ENCODE data around the gene MCOLN2.

MCOLN2 gene

DNA sequence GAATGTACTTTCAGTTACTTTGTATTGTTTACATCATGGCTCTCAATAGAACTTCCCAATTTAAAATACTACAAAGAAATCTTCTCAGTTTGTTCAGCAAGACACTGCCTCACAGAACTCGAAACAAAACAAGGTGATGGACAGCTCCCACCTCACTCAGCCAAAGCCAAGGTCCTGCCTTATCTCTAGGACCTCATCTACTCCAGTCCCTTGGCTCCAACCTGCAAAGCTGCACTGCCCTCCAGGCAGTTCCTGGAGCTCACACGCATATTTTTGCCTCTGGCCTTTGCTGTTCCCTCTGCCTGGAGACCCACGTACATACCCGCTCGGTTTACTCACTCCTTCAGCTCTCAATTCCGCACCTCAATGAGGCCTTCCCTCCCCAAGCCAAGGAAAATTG is 40.3 kb downstream of the MCOLN2 start:
- TF ChIP-seq, protein P1, sequence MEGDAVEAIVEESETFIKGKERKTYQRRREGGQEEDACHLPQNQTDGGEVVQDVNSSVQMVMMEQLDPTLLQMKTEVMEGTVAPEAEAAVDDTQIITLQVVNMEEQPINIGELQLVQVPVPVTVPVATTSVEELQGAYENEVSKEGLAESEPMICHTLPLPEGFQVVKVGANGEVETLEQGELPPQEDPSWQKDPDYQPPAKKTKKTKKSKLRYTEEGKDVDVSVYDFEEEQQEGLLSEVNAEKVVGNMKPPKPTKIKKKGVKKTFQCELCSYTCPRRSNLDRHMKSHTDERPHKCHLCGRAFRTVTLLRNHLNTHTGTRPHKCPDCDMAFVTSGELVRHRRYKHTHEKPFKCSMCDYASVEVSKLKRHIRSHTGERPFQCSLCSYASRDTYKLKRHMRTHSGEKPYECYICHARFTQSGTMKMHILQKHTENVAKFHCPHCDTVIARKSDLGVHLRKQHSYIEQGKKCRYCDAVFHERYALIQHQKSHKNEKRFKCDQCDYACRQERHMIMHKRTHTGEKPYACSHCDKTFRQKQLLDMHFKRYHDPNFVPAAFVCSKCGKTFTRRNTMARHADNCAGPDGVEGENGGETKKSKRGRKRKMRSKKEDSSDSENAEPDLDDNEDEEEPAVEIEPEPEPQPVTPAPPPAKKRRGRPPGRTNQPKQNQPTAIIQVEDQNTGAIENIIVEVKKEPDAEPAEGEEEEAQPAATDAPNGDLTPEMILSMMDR (IDR thresholded peaks at IDR 0.05; ENCODE audit: low read depth, low read length), result no peak
- H3K36me3 ChIP-seq, result no peaks in the 10 kb centered on the region
- no peak overlapping the region for H3K4me3 ChIP-seq (ENCODE audit: low read depth, low read length)
- no peaks in the 10 kb centered on the region for H3K27me3 ChIP-seq (ENCODE audit: insufficient read depth, low read depth, severe bottlenecking)
- no peak overlapping the region for H3K27ac ChIP-seq
- DNase-seq, result no peak
- no peaks in the 10 kb centered on the region for H3K9me3 ChIP-seq (ENCODE audit: severe bottlenecking)

DNA sequence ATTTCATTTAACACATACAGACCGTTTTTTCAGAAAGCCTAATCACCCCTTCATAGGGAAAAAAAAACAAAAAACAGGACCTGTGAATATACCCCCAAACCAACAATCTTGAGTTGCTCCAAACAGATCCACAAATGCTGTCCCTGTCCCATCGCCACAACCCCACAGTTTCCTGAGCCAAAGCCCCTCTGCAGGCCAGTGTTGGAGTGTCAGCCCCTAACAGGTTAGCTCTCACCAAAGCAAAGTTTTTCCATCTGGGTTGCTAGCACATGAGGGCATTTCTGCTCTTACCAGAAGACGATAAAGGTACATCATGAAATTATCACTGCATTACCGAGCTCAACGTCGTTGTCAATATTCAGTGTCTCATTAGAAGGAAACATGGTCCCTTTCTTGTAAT is 40.8 kb downstream of the MCOLN2 start:
- Histone ChIP-seq H3K4me3 (ENCODE audit: low read depth, low read length) (no peak overlapping the region), H3K27me3 (ENCODE audit: insufficient read depth, low read depth, severe bottlenecking) (no peaks in the 10 kb centered on the region), H3K9me3 (ENCODE audit: severe bottlenecking) (no peaks in the 10 kb centered on the region), H3K27ac (no peak overlapping the region), H3K36me3 (no peaks in the 10 kb centered on the region)
- DNase-seq, result no peak
- TF ChIP-seq, protein P1 (IDR thresholded peaks at IDR 0.05; ENCODE audit: low read depth, low read length), result no peak

DNA sequence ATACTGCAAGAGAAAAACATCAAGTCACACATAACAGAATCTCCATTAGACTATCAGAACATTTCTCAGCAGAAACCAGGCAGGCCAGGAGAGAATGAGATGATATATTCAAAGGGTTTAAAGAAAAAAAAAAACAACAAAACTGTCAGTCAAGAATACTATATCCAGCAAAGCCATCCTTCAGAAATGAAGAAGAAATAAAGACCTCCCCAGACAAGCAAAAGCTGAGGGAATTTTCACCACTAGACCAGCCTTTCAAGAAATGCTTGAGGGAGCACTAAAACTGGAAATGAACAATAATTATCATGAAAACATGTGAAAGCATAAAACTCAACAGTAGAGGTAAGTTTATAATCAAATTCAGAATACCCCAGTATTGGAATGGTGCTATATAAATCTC is 47.2 kb downstream of the MCOLN2 start:
- H3K36me3 ChIP-seq, result no peaks in the 10 kb centered on the region
- H3K4me3 ChIP-seq (ENCODE audit: low read depth, low read length), result no peak overlapping the region
- no peak overlapping the region for H3K27ac ChIP-seq
- TF ChIP-seq, protein P1 (IDR thresholded peaks at IDR 0.05; ENCODE audit: low read depth, low read length), result no peak
- no peaks in the 10 kb centered on the region for H3K9me3 ChIP-seq (ENCODE audit: severe bottlenecking)
- H3K27me3 ChIP-seq (ENCODE audit: insufficient read depth, low read depth, severe bottlenecking), result no peaks in the 10 kb centered on the region
- no peak for DNase-seq

DNA sequence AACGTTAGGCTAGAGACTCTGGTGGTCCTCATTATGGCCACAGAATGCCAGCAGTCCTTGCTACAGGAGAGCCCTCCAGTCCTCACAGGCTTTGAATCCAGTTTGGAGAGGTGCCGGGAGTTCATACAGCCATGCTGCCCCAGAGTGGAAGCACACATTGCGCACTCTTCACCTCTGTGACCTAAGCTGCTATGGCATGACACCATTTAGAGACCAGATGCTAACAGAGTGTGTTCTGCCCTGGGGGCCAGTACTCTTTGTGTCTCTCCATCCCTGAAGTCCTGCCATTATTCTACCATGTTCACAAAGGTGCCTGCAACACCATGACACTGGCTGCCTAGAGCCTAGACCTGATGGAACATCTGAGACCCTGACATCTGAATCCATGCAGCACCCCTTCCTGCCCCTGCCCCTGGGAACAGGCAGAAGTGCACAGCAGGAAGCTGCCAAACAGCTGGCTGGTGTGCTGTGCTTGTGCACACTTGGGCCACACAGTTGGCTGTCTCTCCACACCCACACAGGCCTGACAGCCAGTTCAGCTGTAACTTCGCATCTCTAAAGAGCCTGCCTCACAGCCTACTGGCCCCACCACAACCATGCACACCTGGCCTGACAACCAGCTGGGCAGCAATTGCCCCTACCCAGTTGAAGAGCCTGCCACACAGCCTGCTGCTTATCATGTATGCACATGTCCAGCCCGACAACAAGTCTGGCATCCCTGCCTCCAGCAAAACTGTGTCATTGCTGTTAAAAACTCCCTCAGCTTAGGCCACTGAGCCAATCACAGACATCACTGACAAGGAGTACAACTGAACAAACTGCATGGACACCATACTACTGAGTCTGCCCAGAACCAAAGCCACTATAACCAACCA is 49.1 kb downstream of the MCOLN2 start:
- no peak for DNase-seq
- Histone ChIP-seq H3K36me3 (no peaks in the 10 kb centered on the region), H3K9me3 (ENCODE audit: severe bottlenecking) (no peaks in the 10 kb centered on the region), H3K4me3 (ENCODE audit: low read depth, low read length) (no peak overlapping the region), H3K27me3 (ENCODE audit: insufficient read depth, low read depth, severe bottlenecking) (no peaks in the 10 kb centered on the region), H3K27ac (no peak overlapping the region)
- TF ChIP-seq, protein P1 (IDR thresholded peaks at IDR 0.05; ENCODE audit: low read depth, low read length), result no peak

DNA sequence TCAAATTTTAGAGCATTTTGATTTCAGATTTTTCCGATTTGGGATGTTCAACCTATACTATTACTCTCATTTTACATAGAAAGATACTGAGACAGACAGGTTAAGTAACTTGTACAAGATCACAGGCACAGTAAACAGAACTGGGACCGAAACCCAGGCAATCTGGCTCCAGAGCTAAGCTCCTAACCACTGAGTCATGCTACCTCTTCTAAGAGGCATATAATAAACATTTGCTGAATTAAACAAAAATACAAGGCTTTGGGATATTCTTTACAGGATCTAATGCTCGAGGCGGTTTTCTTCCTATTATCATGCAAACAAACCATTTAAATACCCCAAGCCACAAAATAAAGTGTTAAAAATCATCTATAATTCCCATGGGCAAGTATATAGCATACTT is 50.3 kb downstream of the MCOLN2 start:
- Histone ChIP-seq H3K4me3 (ENCODE audit: low read depth, low read length) (no peak overlapping the region), H3K27ac (no peak overlapping the region), H3K9me3 (ENCODE audit: severe bottlenecking) (no peaks in the 10 kb centered on the region), H3K36me3 (no peaks in the 10 kb centered on the region), H3K27me3 (ENCODE audit: insufficient read depth, low read depth, severe bottlenecking) (no peaks in the 10 kb centered on the region)
- TF ChIP-seq, protein P1 (IDR thresholded peaks at IDR 0.05; ENCODE audit: low read depth, low read length), result no peak
- no peak for DNase-seq

All from WERI-Rb-1 (cell line).